Measurements from ENCODE around the gene SH3PXD2A.

SH3PXD2A gene

GRCh38 chr10:103709341-103709920 lies 145.9 kb downstream of the SH3PXD2A start:
- TF ChIP-seq CTCF (IDR thresholded peaks at IDR 0.05), result no peak

GRCh38 chr10:103708627-103709288 lies 146.6 kb downstream of the SH3PXD2A start:
- no peak for TF ChIP-seq CTCF (IDR thresholded peaks at IDR 0.05)

- no peak for TF ChIP-seq CTCF (IDR thresholded peaks at IDR 0.05)
Measured at GRCh38 chr10:103707956-103708626, 147.3 kb downstream of the SH3PXD2A start.

- no peak for TF ChIP-seq CTCF (IDR thresholded peaks at IDR 0.05)
Measured at GRCh38 chr10:103706762-103707161, 148.6 kb downstream of the SH3PXD2A start.

GRCh38 chr10:103706047-103706446 lies 149.3 kb downstream of the SH3PXD2A start:
- no peak for TF ChIP-seq CTCF (IDR thresholded peaks at IDR 0.05)

GRCh38 chr10:103703941-103704919 lies 151.1 kb downstream of the SH3PXD2A start:
- no peak for TF ChIP-seq CTCF (IDR thresholded peaks at IDR 0.05)
